RPMI8226 (cell line): ENCODE data around the gene RSAD2.
"Not testable (repeated sequence)": the region's sequence is repeated elsewhere in the genome, so short reads cannot be mapped to it uniquely, and the experiment has no call there.

Experiments
- DNase-seq: peaks from one replicate; pipeline ENCODE4 v3.0.0-alpha.2; 2015

The RSAD2 gene

GRCh38 chr2:6877402-6878304 lies at the start of gene RSAD2:
Gene RSAD2 (plus strand): TSS chr2:6877777. CDS start chr2:6877801, 24 bp downstream.
- DNase-seq: peak; percentile 75

- peak; percentile 31 for DNase-seq
Measured at GRCh38 chr2:6828299-6828584, 49.3 kb upstream of the RSAD2 start.

GRCh38 chr2:6831229-6831628 lies 46.3 kb upstream of the RSAD2 start:
- DNase-seq: no peak

GRCh38 chr2:6832596-6833299 lies 44.8 kb upstream of the RSAD2 start:
- DNase-seq: no peak

GRCh38 chr2:6833300-6833604 lies 44.3 kb upstream of the RSAD2 start:
- no peak for DNase-seq

- DNase-seq: no peak
Measured at GRCh38 chr2:6834163-6834562, 43.4 kb upstream of the RSAD2 start.

- no peak for DNase-seq
Measured at GRCh38 chr2:6835467-6835866, 42.1 kb upstream of the RSAD2 start.

- DNase-seq: no peak
Measured at GRCh38 chr2:6838673-6839319, 38.8 kb upstream of the RSAD2 start.

- DNase-seq: no peak
Measured at GRCh38 chr2:6841537-6842287, 35.9 kb upstream of the RSAD2 start.

GRCh38 chr2:6845312-6845711 lies 32.3 kb upstream of the RSAD2 start:
- DNase-seq: peak; percentile 38

- no peak for DNase-seq
Measured at GRCh38 chr2:6845903-6846302, 31.7 kb upstream of the RSAD2 start.

- no peak for DNase-seq
Measured at GRCh38 chr2:6846540-6846939, 31.0 kb upstream of the RSAD2 start.

- no peak for DNase-seq
Measured at GRCh38 chr2:6846967-6847681, 30.5 kb upstream of the RSAD2 start.

- no peak for DNase-seq
Measured at GRCh38 chr2:6852195-6852594, 25.4 kb upstream of the RSAD2 start.

GRCh38 chr2:6854416-6854815 lies 23.2 kb upstream of the RSAD2 start:
- no peak for DNase-seq

GRCh38 chr2:6855860-6856547 lies 21.6 kb upstream of the RSAD2 start:
- no peak for DNase-seq

- DNase-seq: no peak
Measured at GRCh38 chr2:6856548-6856920, 21.0 kb upstream of the RSAD2 start.

- DNase-seq: not testable (repeated sequence)
Measured at GRCh38 chr2:6858466-6859027, 19.0 kb upstream of the RSAD2 start.

GRCh38 chr2:6860296-6860695 lies 17.3 kb upstream of the RSAD2 start:
- DNase-seq: no peak

- DNase-seq: no peak
Measured at GRCh38 chr2:6863792-6864191, 13.8 kb upstream of the RSAD2 start.

- DNase-seq: no peak
Measured at GRCh38 chr2:6864231-6864754, 13.3 kb upstream of the RSAD2 start.
